Endodermal cell (in vitro differentiated cells): ENCODE measurements around the gene PIK3C2B. TPM values are rescaled to one million over a fixed set of nuclear protein-coding genes. Genes with fewer than 3 reads are reported as not detected.

Experiments used
- DNase-seq: peaks from one replicate; pipeline ENCODE4 v3.0.0-alpha.2; 2017
- H3K27ac ChIP-seq: 2 replicates; pipeline ENCODE4 v1.5.1; 2013; ENCODE audit warnings: mild to moderate bottlenecking, low read depth, low read length, moderate library complexity
- H3K27me3 ChIP-seq: 2 replicates; pipeline ENCODE4 v1.6.1; 2013; ENCODE audit warnings: mild to moderate bottlenecking, low read length, moderate library complexity; ENCODE audit not compliant: insufficient read depth, control insufficient read depth, poor library complexity, severe bottlenecking
- H3K36me3 ChIP-seq: 2 replicates; pipeline ENCODE4 v1.7.0; 2013; ENCODE audit warnings: mild to moderate bottlenecking, low read length, moderate library complexity; ENCODE audit not compliant: control insufficient read depth, insufficient read depth
- H3K4me1 ChIP-seq: one replicate; pipeline ENCODE4 v1.7.0; 2013; ENCODE audit warnings: low read length; ENCODE audit not compliant: control insufficient read depth, insufficient read depth
- H3K4me3 ChIP-seq: 2 replicates; pipeline ENCODE4 v1.5.1; 2013; ENCODE audit warnings: mild to moderate bottlenecking, low read length, moderate library complexity
- H3K9ac ChIP-seq: 2 replicates; pipeline ENCODE4 v1.6.1; 2013; ENCODE audit warnings: mild to moderate bottlenecking, low read length, moderate library complexity; ENCODE audit not compliant: poor library complexity, severe bottlenecking; ENCODE audit errors: extremely low read depth
- H3K9me3 ChIP-seq: 2 replicates; pipeline ENCODE4 v1.6.1; 2013; ENCODE audit warnings: mild to moderate bottlenecking, low read length, moderate library complexity; ENCODE audit not compliant: control insufficient read depth
- H3K27ac Mint-ChIP-seq: 2 replicates; pipeline ENCODE4 v1.8.0; 2020; ENCODE audit warnings: mixed read lengths
- H3K27me3 Mint-ChIP-seq: 2 replicates; pipeline ENCODE4 v1.8.0; 2021; ENCODE audit warnings: mild to moderate bottlenecking, mixed read lengths; ENCODE audit not compliant: insufficient read depth
- H3K36me3 Mint-ChIP-seq: 2 replicates; pipeline ENCODE4 v1.8.0; 2020; ENCODE audit warnings: low read depth, mixed read lengths
- H3K4me1 Mint-ChIP-seq: 2 replicates; pipeline ENCODE4 v1.8.0; 2020; ENCODE audit warnings: mixed read lengths
- H3K4me3 Mint-ChIP-seq: 2 replicates; pipeline ENCODE4 v1.8.0; 2020; ENCODE audit warnings: mild to moderate bottlenecking, moderate library complexity, mixed read lengths
- H3K9me3 Mint-ChIP-seq: 2 replicates; pipeline ENCODE4 v1.8.0; 2020; ENCODE audit warnings: mild to moderate bottlenecking, mixed read lengths
- CTCF ChIP-seq: fragments of 200-600 bp; sonication (generic); conservative IDR thresholded peaks from 2 replicates; pipeline ENCODE4 v1.5.0; 2021; ENCODE audit warnings: antibody characterized with exemption, mild to moderate bottlenecking
- WGBS, 2 experiments: methylation state at CpG; one replicate each; pipeline versions ENCODE4 v1.1.5 to v1.1.7; 2013; ENCODE audit warnings: missing lambda C conversion rate in 2 of 2, mixed read lengths in 1 of 2; ENCODE audit not compliant: insufficient coverage in 1 of 2, insufficient read length in 1 of 2; 5-methylcytosine and 5-hydroxymethylcytosine counted together
- total RNA-seq, 2 donors: library from RNA; stranded (reverse); fragmentation: NEBNext Ultra II Directional in 1 of 2; extraction: Animal tissue kit (Norgen Biotek cat#: 25700) in 1 of 2; gene quantifications; 2 replicates in 1 of 2; 3 replicates in 1 of 2; pipeline ENCODE4 v1.2.1, GENCODE V29; 2021

The PIK3C2B gene
- total RNA-seq, 2 donors from 2014 or later: 21.3 to 23.9 TPM

- Histone ChIP-seq H3K9ac (no peak overlapping the region), H3K4me3 (no peak overlapping the region), H3K27ac (no peak overlapping the region), H3K4me1 (no peaks in the 10 kb centered on the region), H3K36me3 (peaks cover 23% of the 10 kb centered on the region), H3K27me3 (no peaks in the 10 kb centered on the region), H3K9me3 (no peaks in the 10 kb centered on the region)
- no peak for TF ChIP-seq CTCF
- peaks cover 3% of the 10 kb centered on the region for H3K9me3 Mint-ChIP-seq
- 88 to 100% methylated on average over 2 to 4 of the region's 4 CpGs for WGBS, 2 experiments
- no peaks in the 10 kb centered on the region for H3K4me1 Mint-ChIP-seq
- no peak overlapping the region for H3K27ac Mint-ChIP-seq
- no peak overlapping the region for H3K4me3 Mint-ChIP-seq
- H3K36me3 Mint-ChIP-seq: peaks cover 54% of the 10 kb centered on the region
- no peak for DNase-seq
- H3K27me3 Mint-ChIP-seq: no peaks in the 10 kb centered on the region
Measured at GRCh38 chr1:204462229-204462561, 32.4 kb downstream of the PIK3C2B start.

- no peaks in the 10 kb centered on the region for H3K9me3 ChIP-seq
- 95% methylated on average over 11 of the region's 11 CpGs; no CpG with 5 or more reads in 1 of the 2 experiments for WGBS, 2 experiments
- no peak for DNase-seq
- Mint-ChIP-seq H3K27me3 (no peaks in the 10 kb centered on the region), H3K27ac (no peak overlapping the region), H3K9me3 (peaks cover 3% of the 10 kb centered on the region), H3K4me1 (no peaks in the 10 kb centered on the region), H3K36me3 (peaks cover 54% of the 10 kb centered on the region), H3K4me3 (no peak overlapping the region)
- TF ChIP-seq CTCF: no peak
- no peaks in the 10 kb centered on the region for H3K27me3 ChIP-seq
- H3K4me1 ChIP-seq: no peaks in the 10 kb centered on the region
- no peak overlapping the region for H3K27ac ChIP-seq
- H3K36me3 ChIP-seq: peaks cover 23% of the 10 kb centered on the region
- H3K4me3 ChIP-seq: no peak overlapping the region
- H3K9ac ChIP-seq: no peak overlapping the region
Measured at GRCh38 chr1:204461331-204462228, 33.0 kb downstream of the PIK3C2B start.

GRCh38 chr1:204460346-204460745 lies 34.3 kb downstream of the PIK3C2B start:
- TF ChIP-seq CTCF: no peak

More at GRCh38 chr1:204460346-204460745, 34.3 kb downstream of the PIK3C2B start:
- no peaks in the 10 kb centered on the region for H3K27me3 ChIP-seq
- no peaks in the 10 kb centered on the region for H3K9me3 ChIP-seq
- no peaks in the 10 kb centered on the region for H3K4me1 ChIP-seq
- no peak overlapping the region for H3K4me3 ChIP-seq
- H3K9me3 Mint-ChIP-seq: peaks cover 3% of the 10 kb centered on the region
- no peak for DNase-seq
- H3K27ac ChIP-seq: no peak overlapping the region
- H3K27me3 Mint-ChIP-seq: no peaks in the 10 kb centered on the region
- H3K36me3 Mint-ChIP-seq: peaks cover 54% of the 10 kb centered on the region
- H3K36me3 ChIP-seq: peaks cover 23% of the 10 kb centered on the region
- no peak overlapping the region for H3K9ac ChIP-seq
- H3K27ac Mint-ChIP-seq: no peak overlapping the region
- WGBS, 2 experiments: 96 to 100% methylated on average over 6 to 8 of the region's 8 CpGs
- no peaks in the 10 kb centered on the region for H3K4me1 Mint-ChIP-seq
- no peak overlapping the region for H3K4me3 Mint-ChIP-seq
